ENCODE measurements around the gene MEDAG. TPM values are rescaled to one million over a fixed set of nuclear protein-coding genes. Genes with fewer than 3 reads are reported as not detected.

The MEDAG gene
- total and polyA plus RNA-seq, 2 experiments from 2014 or later: 1.7 to 2.0 TPM

DNA sequence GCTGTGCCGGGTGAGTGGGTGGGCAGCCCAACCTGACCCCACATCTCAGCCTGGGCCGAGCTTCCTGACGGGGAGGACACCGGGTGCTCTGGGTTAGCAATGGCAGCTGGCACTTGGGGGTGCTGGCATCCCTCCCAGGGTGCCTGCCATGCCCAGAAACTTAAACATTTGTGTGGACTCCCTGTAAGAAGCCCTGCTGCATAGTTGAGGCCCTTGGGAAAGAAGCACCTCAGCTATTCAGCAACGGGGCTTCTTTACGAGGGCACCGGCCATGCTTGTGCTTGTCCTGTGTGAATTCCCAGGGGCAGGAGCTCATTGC lies 33.8 kb upstream of the MEDAG start:
- H3K27me3 ChIP-seq (ENCODE audit: insufficient read depth): no peaks in the 10 kb centered on the region
- DNase-seq (ENCODE audit: low spot score): no peak
- H2AFZ ChIP-seq: no peak overlapping the region
- ATAC-seq: no peak
- Mint-ChIP-seq H3K9me3 (no peaks in the 10 kb centered on the region), H3K36me3 (ENCODE audit: low read depth) (no peaks in the 10 kb centered on the region), H3K4me1 (peaks cover 53% of the 10 kb centered on the region), H3K27me3 (ENCODE audit: insufficient read depth, low read depth, poor library complexity) (peaks cover 12% of the 10 kb centered on the region), H3K27ac (0 out of 2 replicates have a peak overlapping the region, but pooled peaks have one; percentile 62), H3K4me3 (no peak overlapping the region)
- no peaks in the 10 kb centered on the region for H3K9me2 ChIP-seq (ENCODE audit: insufficient read depth)
- peak overlapping the region; percentile 70 for H3K4me2 ChIP-seq
- peaks cover 35% of the 10 kb centered on the region for H3K4me1 ChIP-seq (ENCODE audit: insufficient read depth)
- no peaks in the 10 kb centered on the region for H3K36me3 ChIP-seq (ENCODE audit: insufficient read depth)
- H4K20me1 ChIP-seq (replicated peaks; ENCODE audit: insufficient read depth): no peaks in the 10 kb centered on the region
- no peak overlapping the region for H3K4me3 ChIP-seq
- H3F3A ChIP-seq (replicated peaks; ENCODE audit: low read depth): no peaks in the 10 kb centered on the region
- TF ChIP-seq ZNF331 (CRISPR knock-in tag; IDR thresholded peaks at IDR 0.05; ENCODE audit: low read depth): no peak
- TF ChIP-seq ZNF114 (CRISPR knock-in tag; IDR thresholded peaks at IDR 0.05): no peak
- TF ChIP-seq EZH2phosphoT487 (IDR thresholded peaks at IDR 0.05; ENCODE audit: unreplicated experiment): no peak
- no peak for TF ChIP-seq CREB1 (CRISPR knock-in tag; IDR thresholded peaks at IDR 0.05; ENCODE audit: low read depth)
- TF ChIP-seq POLR2AphosphoS5 (IDR thresholded peaks at IDR 0.05; ENCODE audit: low read depth): no peak
- TF ChIP-seq, protein P1, sequence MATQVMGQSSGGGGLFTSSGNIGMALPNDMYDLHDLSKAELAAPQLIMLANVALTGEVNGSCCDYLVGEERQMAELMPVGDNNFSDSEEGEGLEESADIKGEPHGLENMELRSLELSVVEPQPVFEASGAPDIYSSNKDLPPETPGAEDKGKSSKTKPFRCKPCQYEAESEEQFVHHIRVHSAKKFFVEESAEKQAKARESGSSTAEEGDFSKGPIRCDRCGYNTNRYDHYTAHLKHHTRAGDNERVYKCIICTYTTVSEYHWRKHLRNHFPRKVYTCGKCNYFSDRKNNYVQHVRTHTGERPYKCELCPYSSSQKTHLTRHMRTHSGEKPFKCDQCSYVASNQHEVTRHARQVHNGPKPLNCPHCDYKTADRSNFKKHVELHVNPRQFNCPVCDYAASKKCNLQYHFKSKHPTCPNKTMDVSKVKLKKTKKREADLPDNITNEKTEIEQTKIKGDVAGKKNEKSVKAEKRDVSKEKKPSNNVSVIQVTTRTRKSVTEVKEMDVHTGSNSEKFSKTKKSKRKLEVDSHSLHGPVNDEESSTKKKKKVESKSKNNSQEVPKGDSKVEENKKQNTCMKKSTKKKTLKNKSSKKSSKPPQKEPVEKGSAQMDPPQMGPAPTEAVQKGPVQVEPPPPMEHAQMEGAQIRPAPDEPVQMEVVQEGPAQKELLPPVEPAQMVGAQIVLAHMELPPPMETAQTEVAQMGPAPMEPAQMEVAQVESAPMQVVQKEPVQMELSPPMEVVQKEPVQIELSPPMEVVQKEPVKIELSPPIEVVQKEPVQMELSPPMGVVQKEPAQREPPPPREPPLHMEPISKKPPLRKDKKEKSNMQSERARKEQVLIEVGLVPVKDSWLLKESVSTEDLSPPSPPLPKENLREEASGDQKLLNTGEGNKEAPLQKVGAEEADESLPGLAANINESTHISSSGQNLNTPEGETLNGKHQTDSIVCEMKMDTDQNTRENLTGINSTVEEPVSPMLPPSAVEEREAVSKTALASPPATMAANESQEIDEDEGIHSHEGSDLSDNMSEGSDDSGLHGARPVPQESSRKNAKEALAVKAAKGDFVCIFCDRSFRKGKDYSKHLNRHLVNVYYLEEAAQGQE (IDR thresholded peaks at IDR 0.05; ENCODE audit: unreplicated experiment): no peak
- TF ChIP-seq EZH2 (IDR thresholded peaks at IDR 0.05; ENCODE audit: low read depth, unreplicated experiment): no peak
- TF ChIP-seq, protein P2, sequence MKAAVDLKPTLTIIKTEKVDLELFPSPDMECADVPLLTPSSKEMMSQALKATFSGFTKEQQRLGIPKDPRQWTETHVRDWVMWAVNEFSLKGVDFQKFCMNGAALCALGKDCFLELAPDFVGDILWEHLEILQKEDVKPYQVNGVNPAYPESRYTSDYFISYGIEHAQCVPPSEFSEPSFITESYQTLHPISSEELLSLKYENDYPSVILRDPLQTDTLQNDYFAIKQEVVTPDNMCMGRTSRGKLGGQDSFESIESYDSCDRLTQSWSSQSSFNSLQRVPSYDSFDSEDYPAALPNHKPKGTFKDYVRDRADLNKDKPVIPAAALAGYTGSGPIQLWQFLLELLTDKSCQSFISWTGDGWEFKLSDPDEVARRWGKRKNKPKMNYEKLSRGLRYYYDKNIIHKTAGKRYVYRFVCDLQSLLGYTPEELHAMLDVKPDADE (IDR thresholded peaks at IDR 0.05): no peak
- peak overlapping the region; percentile 74; the same call in 1 of the 2 replicates for H3K27ac ChIP-seq (ENCODE audit: low read depth)
- H3K79me2 ChIP-seq (replicated peaks; ENCODE audit: insufficient read depth): peaks cover 2% of the 10 kb centered on the region; the same call in 1 of the 2 replicates

DNA sequence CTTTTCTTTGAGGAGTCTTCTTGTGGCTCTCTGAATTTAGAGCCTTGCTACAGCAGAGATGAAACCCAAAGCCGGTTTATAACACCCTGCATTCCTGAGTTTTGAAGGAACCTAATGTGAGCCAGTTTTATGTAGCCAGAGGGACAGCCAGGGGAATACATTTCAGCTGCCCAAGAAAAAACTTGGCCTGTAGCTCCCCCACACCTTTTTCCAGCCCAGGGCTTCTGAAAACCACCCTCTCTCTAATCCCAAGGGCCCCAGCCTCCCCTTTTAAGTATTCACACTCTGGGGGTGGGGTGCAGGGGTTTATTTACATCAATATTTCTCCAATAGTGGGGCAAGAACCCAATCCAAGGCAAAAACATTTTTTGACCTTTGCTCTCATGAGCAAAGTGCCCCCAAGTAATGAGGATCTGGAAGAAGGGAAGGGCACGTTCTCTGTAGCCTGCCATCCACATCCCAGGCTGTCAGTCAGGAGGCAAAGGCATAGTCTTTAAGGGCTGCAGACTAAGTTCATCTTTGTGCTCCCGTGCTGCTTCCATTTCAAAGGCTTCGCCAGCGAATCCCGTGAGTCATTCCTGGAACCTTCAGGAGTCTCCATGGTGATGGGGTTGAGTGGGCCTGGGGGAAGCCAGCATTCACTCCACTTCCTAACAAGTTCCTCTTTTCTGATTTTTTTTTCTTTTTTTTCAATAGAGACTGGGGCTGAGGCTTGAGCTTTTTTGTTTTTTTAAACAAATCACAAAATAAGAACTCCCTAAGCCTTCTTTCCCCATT lies 33.2 kb upstream of the MEDAG start:
- ATAC-seq (peak; percentile 52), DNase-seq (ENCODE audit: low spot score) (peak; percentile 88)
- H2AFZ ChIP-seq: no peak overlapping the region
- TF ChIP-seq EZH2 (IDR thresholded peaks at IDR 0.05; ENCODE audit: low read depth, unreplicated experiment): no peak
- peaks cover 1% of the 10 kb centered on the region; the same call in 1 of the 2 replicates for H3K79me2 ChIP-seq (replicated peaks; ENCODE audit: insufficient read depth)
- no peaks in the 10 kb centered on the region for H3K36me3 ChIP-seq (ENCODE audit: insufficient read depth)
- Mint-ChIP-seq H3K27me3 (ENCODE audit: insufficient read depth, low read depth, poor library complexity) (peaks cover 12% of the 10 kb centered on the region), H3K36me3 (ENCODE audit: low read depth) (no peaks in the 10 kb centered on the region), H3K4me3 (no peak overlapping the region), H3K4me1 (peaks cover 53% of the 10 kb centered on the region), H3K27ac (0 out of 2 replicates have a peak overlapping the region, but pooled peaks have one; percentile 62), H3K9me3 (no peaks in the 10 kb centered on the region)
- H3K4me1 ChIP-seq (ENCODE audit: insufficient read depth): peaks cover 35% of the 10 kb centered on the region
- H3K27me3 ChIP-seq (ENCODE audit: insufficient read depth): no peaks in the 10 kb centered on the region
- peak overlapping the region; percentile 74 for H3K27ac ChIP-seq (ENCODE audit: low read depth)
- no peaks in the 10 kb centered on the region for H3K9me2 ChIP-seq (ENCODE audit: insufficient read depth)
- no peak overlapping the region for H3K4me3 ChIP-seq
- no peaks in the 10 kb centered on the region for H4K20me1 ChIP-seq (replicated peaks; ENCODE audit: insufficient read depth)
- H3F3A ChIP-seq (replicated peaks; ENCODE audit: low read depth): no peaks in the 10 kb centered on the region
- peak overlapping the region; percentile 70 for H3K4me2 ChIP-seq
